GM11168 (cell line): ENCODE results near the gene PTPRT.
"Not testable (repeated sequence)": the region's sequence is repeated elsewhere in the genome, so short reads cannot be mapped to it uniquely, and the experiment has no call there.

Experiments
- in situ Hi-C: fragments of 300-500 bp; cut with MboI; formaldehyde crosslinking; loops from one replicate; pipeline ENCODE4 v1.12.0; 2022; ENCODE audit warnings: low sequenced_read_pairs; ENCODE audit not compliant: unreplicated experiment

The PTPRT gene

DNA sequence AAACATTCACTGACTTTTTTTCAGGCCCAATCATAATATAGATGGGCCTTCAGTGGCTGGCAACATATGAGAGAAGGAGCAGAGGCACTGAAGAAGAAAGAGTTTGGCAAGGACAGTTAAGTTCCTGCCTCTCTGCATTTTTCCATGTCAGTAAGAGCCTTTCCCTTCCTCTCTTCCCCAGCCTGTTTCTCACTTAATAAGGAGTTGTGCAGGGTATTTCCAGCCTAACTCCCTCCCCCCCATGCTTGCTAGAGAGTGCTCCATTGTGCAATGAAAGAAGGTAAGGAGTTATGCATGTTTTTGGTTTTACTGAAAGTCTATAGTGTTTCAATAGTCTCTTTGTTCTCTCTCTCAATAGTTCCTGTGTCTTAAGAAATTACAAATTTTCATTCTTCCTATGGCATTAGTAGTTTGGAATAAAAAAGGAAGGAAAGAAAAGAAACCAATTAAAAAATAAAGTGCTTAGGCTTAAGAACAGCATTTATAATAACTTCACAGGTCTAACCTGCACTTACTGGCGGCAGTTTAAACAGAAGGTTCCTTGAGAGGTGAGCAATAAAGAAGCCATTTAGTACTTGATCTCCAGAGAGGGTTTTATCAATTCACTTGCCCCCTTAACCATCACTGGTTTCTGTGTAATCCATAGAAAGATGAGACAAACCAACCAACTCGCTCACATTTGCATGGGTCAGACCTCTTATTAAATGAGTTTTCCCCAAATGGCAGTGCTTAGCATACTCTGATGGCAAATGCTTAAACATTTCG, 251.1 kb downstream of the PTPRT start:
- in situ Hi-C loops = no loop called here

DNA sequence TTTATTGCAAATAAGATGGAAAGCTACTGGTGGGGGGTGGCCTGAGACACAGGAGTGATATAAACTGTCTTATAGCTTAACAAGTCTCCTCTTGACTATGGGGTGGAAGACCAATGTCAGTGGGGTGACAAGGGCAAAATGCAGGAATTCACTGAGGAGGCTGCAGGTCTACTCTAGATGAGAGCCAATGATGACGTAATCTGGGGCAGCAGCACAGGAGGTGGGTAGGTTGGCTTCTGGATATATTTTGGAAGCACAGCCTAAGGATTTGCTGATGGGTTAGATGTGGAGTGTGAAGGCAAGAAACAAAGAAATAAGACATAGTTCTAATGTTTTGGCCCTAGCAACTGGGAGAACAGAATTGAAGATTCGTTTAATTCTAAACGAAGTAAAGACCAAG, 253.2 kb downstream of the PTPRT start:
- in situ Hi-C loops = no loop called here

DNA sequence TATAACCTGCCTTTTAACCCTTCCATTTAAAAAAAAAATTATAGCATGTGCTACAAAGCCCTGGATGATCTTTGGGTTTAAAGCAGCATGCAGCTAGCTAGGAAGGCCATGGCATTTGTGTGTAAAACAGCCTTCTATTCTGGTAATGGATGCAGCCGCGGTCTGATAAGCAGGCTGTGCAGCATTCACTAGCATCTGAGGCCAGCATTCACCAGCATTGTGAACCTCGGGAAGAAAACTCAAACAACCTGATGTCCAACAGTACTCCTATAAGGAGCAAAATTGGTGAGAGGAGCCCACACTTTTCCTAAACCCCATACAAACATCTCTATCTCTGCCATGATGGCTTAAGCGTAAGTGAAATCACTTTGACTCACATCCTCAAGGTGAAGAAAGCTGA, 265.5 kb downstream of the PTPRT start:
- in situ Hi-C loops = no loop called here

DNA sequence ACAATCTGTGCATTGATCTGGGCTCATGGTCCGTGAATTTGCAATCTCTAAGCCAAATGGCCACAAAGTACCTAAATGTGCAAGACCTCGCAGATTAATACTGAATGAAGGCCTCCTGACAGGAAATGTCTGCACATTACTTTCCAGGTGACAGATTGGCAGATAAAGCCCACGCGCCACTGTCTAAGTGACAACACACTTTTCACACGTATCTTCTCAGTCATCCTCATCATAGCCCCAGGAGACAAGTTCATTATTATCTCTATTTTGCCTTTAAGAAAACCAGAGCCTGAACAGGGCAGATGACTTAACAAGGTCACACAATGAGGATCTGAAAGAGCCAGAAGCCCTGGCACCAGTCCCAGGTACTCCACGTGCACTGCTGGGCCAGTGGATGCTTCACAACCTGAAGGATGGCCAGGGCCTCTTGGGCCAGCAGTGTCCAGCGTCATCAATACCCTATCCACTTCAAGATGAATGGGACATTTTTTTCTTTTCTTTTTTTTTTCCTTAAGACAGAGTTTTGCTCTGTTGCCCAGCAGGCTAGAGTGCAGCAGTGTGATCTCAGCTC, 266.3 kb downstream of the PTPRT start:
- in situ Hi-C loops = no loop called here

DNA sequence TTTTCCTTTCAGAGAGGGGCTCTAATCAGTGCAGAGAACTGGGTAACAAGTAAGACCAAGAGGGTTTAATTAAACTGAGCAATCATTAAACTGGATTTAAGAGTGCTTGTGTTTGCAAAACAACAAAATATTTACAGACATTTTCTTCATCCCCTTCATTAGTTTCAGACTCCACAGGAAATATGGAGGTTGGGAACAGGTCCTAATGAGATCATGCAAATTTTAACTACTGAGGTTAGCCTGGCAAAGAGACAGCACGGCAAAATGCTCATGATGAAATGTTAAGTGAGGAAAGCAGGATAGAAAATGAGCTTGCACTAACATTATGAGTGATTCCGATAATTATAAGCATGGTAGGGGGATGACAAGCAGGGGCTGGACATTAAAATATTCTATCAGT, 268.9 kb downstream of the PTPRT start:
- in situ Hi-C loops = no loop called here

DNA sequence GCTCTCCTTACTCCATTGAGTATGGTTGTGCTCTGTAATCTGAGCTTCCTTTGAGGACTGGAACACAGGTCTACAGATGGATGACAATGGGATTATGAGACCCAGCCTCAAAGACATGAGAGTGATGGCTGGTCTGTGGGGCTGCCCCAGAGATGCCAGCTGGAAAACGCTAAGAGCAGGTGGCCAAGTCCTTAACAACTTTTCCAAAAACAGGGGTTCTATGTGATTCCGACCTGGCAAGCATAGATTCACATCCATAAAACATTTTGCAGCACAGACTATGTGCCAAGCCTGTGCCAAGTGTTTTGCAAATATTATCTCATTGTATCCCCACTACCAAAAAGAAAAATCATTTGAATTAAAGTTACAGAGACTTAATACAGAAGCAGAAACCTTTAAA, 270.4 kb downstream of the PTPRT start:
- in situ Hi-C loops = no loop called here

DNA sequence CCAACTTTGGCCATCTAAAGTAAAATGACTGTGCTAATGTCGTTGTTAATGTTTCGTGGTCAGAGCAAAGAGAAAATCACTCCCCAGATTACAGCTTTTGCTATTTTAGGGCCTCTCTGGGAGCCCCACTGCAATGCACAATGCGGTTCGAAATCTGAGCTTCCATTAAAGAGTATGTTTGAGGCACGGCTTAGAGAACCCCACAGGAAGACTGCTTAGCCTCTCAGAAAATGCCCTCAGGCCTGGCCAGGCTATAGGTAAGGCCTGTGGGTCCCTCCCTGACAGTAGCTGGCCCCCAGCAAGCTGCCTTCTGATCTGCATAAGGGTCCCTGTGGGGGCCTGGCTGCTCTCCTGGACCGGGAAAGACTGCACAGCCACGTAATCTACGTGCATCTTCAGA, 274.6 kb downstream of the PTPRT start:
- in situ Hi-C loops = no loop called here

DNA sequence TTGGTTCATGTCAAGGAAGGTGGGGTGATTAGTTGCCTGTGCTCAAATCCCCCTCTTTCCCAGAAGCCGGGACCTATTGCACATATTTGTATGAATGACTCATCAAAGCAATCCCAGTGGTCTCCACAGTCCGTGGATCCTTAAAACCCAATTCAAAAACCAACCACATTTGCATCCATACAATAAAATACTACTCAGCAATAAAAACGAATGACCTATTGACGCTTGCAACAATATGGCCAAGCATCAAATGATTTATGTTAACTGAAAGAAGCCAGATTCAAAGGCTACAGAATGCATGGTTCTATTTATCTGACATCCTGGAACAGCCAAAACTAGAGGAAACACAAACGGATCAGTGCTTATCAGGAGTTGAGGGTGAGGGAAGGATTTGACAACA, 275.4 kb downstream of the PTPRT start:
- in situ Hi-C loops = no loop called here

DNA sequence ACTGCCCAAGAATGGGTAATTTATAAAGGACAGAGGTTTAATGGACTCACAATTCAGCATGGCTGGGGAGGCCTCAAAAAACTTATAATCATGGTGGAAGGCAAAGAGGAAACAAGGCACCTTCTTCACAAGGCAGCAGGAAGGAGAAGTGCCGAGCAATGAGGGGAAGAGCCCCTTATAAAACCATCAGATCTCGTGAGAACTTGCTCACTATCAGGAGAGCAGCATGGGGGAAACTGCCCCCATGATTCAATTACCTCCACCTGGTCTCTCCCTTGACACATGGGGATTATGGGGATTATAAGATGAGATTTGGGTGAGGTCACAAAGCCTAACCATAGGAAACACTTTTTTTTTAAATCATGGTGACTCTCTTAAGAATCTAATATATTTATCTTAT, 278.9 kb downstream of the PTPRT start:
- in situ Hi-C loops = not testable (repeated sequence)

DNA sequence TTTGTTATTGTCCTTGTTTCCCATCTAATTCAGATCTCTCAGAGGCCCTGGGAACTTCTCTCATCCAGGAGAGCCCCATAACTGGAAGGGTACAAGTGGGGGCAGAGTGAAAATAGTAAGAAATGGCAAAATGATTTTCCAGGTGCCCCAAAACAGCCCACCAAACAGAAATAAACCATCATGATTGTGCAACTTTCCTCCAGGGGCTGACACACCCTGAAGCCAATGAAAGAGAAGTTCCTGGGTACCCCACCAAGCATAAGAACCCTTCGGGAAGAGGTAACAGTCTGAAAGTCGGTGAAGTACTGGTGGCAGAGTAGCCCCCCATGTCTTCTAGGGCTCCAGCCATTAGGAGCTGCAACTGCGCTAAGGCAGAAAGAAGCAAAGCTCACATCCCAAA, 282.0 kb downstream of the PTPRT start:
- in situ Hi-C loops = no loop called here

DNA sequence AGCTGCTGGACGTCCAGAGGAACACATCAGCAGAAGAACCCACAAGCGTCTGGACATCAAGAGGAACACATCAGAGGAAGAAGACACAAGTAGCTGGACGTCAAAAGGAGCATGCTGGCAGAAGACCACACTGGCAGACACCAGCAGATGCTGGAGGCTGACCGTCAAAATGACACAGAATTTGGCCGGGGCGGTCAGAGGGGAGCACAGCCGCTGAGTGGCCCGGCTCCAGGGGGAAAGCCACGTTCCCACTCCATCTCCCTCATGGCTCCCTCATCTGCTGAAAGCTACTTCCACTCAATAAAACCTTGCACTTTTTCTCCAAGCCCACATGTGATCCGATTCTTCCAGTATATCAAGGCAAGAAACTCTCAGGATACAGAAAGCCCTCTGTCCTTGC, 283.6 kb downstream of the PTPRT start:
- in situ Hi-C loops = no loop called here

DNA sequence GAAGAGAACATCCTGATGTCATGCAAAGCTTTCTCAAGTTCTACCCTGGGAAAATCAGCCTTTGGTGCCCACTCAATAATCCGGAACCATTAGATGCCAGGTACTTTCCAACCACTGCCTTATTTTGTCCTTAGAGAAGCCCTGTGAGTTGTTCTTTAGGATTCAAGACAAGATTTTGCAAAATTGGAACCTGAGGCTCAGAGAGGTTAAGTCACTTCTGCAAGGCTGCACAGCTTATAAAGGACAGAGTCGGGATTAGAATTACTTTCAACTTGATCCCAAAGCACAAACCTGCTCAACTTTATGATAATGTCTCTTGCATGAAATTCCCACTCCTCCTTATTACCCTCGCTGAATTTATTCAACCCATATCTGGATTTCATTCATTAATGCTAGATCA, 287.2 kb downstream of the PTPRT start:
- in situ Hi-C loops = no loop called here

DNA sequence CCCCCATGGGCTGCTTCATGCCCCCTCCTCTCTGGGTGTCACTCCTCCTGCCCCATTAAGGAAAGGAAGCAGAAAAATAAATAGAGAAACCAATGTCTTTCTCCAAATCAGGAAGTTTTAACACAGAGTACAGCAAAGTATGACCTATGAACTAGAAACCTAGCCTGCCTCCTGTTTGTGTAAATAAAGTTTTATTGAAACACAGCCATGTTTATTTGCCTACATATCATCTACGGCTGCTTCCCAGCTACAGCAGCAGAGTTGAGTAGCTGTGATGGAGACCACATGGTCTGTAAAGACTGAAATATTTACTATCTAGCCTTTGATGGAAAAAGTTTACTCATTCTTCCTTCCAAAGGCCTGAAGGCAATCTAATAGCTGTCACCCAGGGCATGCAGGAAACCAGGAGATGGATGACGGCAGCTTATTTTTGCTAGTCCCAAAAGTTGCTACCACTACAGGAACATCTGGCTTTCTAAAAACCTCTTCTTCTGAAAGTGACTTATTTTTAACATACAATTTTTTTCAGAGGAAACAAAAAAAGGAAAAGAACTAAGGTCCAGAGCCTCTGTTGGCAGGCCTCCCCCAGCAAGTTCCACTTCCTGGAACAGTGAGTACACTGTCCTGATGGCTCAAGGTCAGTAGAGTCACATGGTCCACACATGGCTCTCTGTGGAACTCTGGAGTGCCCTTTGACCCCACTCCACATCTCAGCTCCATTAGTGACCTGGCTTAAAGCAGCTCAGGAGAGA, 287.8 kb downstream of the PTPRT start:
- in situ Hi-C loops = no loop called here

DNA sequence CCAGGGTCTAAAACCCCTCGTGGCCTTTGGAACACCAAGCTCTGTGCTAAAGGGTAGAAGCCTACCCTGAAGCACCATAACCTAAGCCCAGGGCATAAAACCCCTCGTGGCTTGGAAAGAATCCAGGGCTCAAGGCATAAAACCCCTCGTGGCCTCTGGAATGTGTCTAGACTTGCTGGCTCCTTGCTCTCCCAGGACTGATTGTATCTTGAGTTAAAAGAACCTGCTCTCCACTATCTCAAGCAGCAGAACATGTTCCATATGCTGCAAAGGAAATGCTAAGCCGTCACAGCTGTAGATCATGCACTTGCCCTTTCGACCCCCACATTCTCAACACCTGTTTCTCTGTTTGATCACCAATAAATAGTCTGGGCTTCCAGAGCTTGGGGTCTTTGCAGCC, 288.9 kb downstream of the PTPRT start:
- in situ Hi-C loops = not testable (repeated sequence)

DNA sequence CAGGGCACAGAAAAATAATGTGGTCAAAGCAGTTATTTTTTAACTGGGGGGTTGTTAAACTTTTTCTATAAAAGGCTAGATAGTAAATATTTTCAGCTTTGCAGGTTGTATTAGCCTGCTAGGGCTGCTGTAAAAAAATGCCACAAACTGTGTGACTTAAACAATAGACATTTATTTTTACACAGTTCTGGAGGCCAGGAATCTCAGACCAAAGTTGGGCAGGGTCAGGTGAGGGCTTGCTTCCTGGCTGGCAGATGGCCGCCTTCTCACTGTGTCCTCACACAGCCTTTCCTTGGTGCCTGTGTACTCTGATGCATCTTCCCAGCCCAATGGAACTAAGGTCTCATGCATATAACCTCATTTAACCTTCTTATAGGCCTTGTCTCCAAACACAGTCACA, 294.7 kb downstream of the PTPRT start:
- in situ Hi-C loops = no loop called here

DNA sequence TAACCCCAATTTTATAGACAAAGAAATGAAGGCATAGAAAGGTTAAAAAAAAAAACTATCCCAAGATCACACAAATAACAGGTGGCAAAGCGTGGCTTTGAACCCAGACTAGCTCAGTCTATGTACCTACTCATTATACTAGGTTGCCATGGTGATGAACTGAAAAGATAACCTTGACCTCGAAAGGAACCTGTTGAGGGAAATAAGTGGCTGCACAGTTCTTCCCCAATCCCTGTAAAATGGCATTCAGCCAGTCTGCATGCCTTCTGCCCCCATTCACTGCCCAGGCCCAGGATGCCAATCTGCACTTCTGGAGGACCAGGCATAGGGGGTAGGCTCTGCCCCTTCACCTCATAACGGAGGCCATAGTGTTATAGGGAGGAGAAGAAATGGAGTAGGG, 295.2 kb downstream of the PTPRT start:
- in situ Hi-C loops = no loop called here

DNA sequence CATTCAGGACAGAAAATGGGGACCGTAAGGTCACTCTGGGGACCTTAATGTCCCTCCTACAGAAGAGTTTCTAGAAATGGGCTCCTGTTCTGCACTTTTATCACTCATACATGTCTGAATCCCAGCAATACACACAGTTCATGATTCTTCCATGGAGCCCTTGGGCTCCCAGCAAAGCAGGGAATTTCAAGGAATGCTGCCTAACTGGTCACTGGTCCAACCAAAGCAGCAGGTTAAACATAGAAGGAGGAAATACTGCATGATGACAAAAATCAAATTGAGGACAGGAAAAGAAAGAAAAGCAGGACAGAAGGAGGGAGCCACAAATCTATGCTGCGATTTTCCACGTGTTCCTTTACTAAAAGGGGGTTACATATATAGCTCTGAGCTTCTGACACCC, 300.2 kb downstream of the PTPRT start:
- in situ Hi-C loops = no loop called here

DNA sequence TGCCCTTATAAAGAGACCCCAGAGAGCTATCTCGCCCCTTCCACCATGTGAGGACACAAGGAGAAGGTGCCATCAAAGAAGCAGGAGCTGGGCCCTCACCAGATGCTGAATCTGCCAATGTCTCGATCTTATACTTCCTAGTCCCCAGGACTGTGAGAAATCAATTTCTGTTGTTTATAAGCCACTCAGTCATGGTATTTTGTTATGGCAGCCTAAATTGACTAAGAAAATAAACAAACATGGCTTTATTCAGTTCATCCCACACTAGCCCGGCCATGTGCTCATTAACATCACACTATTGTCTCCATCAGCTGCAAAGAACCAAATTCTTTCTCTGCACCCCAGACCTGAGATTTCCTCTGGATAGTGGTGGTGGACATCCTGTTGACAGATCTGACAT, 302.4 kb downstream of the PTPRT start:
- in situ Hi-C loops = no loop called here

DNA sequence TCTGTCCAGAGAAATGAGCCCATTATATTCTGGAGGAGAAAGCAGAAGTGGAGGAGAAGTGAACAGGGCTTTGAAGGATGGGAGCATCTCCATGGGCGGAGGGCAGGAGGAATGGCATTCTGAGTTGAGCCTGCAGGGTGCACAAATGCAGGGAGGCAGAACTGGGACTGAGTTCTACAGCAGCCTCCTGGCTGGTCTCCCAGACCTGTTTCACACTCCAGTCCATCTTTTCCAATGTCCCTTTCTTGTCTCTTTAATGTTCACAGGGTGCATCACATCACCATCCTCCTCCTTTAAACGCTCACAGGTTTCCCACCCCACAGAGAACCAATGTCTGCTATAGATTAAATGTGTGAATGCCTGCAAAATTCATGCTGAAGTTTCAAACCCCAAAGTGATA, 302.9 kb downstream of the PTPRT start:
- in situ Hi-C loops = no loop called here

DNA sequence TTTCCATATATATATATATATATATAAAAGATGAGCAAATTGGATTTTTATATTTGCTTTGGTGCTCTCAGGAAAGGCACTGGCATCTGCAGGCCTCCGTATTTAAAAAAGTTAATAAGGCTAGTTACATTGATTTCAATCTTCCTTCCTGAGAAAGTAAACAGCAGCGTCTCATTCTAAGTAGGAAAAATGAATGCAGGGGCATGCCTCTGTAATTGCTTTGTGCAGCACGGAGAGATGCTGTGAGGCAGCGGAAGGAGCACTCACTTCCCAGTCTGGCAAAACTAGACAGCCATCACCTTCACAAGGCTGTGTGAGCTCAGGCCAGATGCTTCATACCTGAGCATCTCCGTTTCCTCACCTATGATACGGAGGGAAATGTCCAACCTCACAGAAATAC, 303.7 kb downstream of the PTPRT start:
- in situ Hi-C loops = no loop called here

DNA sequence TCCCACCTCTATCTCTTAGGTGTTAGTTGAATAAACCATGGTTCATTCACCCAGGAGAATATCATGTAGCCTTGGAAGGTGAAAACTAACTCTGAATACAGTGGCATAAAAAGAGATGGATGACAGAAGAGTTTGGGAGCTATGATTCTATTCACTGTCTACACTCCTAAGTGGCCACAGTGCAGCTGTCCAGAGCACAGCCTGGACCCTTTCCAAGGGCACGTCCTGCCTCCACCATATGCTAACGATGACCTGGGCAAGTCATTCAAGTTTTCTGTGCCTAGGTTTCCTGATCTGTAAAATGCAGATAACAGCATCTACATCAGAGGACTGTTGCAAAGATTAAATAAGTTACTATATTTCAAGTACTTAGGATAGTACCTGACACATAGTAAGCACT, 314.1 kb downstream of the PTPRT start:
- in situ Hi-C loops = no loop called here

DNA sequence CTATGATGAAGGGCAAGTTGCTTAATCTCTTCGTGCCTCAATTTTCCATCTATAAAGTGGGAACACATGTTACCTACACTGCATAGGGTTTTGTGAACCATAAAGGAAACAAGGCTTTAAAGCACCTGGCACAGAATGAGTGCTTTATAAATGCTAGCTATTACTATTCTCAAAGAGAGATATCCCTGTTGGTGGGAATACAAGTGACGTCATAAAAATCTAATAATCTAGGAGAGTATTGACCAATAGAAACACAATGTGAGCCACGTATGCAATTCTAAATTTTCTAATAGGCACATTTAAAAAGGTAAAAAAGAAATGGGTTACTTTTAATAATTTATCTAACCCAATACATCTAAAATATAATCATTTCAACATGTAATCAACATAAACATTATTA, 316.4 kb downstream of the PTPRT start:
- in situ Hi-C loops = no loop called here
